ENCODE measurements around the gene BCL2L12.
"Not testable (repeated sequence)": the region's sequence is repeated elsewhere in the genome, so short reads cannot be mapped to it uniquely, and the experiment has no call there.

Gene BCL2L12

GRCh38 chr19:49665351-49666119, at the start of gene BCL2L12, which contains the start of gene IRF3:
BCL2L12 (plus strand) TSS chr19:49665933; CDS start chr19:49666693, 760 bp downstream.
IRF3 (minus strand) TSS chr19:49665857; CDS start chr19:49664838, 1,019 bp downstream.
- Histone ChIP-seq H3K4me3 (peak within 1 kb of the TSS; percentile 75), H3K4me1 (peaks cover 9% of the 10 kb centered on the region; the same call in 1 of the 2 replicates), H3K36me3 (replicated peaks) (peaks cover 41% of the 10 kb centered on the region), H3K9me3 (no peaks in the 10 kb centered on the region), H3K27me3 (ENCODE audit: low read depth) (no peaks in the 10 kb centered on the region)
- in situ Hi-C loops (cut with MboI; ENCODE audit: low sequenced_read_pairs), result no loop called here
- DNase-seq (ENCODE audit: low spot score in 2 of 2), result peak; percentile 94 to 99

- Histone ChIP-seq H3K9me3 (no peaks in the 10 kb centered on the region), H3K4me1 (no peaks in the 10 kb centered on the region), H3K27me3 (ENCODE audit: low read depth) (no peaks in the 10 kb centered on the region), H3K4me3 (no peak overlapping the region), H3K36me3 (replicated peaks) (peaks cover 49% of the 10 kb centered on the region)
- in situ Hi-C loops (cut with MboI; ENCODE audit: low sequenced_read_pairs), result no loop called here
- DNase-seq (ENCODE audit: low spot score in 2 of 2), result no peak
These were observed 49.2 kb upstream of the BCL2L12 start for GRCh38 chr19:49616532-49616931.

- DNase-seq (ENCODE audit: low spot score in 2 of 2), result no peak
- in situ Hi-C loops (cut with MboI; ENCODE audit: low sequenced_read_pairs), result no loop called here
- Histone ChIP-seq H3K4me1 (no peaks in the 10 kb centered on the region), H3K36me3 (replicated peaks) (peaks cover 53% of the 10 kb centered on the region), H3K9me3 (no peaks in the 10 kb centered on the region), H3K4me3 (no peak overlapping the region), H3K27me3 (ENCODE audit: low read depth) (no peaks in the 10 kb centered on the region)
These were observed 48.8 kb upstream of the BCL2L12 start for GRCh38 chr19:49616945-49617344.

- H3K9me3 ChIP-seq; in situ Hi-C loops (cut with MboI; ENCODE audit: low sequenced_read_pairs); H3K4me1 ChIP-seq; H3K27me3 ChIP-seq (ENCODE audit: low read depth); DNase-seq (ENCODE audit: low spot score in 2 of 2); H3K4me3 ChIP-seq: not testable (repeated sequence)
- H3K36me3 ChIP-seq (replicated peaks), result peaks cover 56% of the 10 kb centered on the region
These were observed 47.9 kb upstream of the BCL2L12 start for GRCh38 chr19:49617860-49618259.

GRCh38 chr19:49624967-49625910, 40.5 kb upstream of the BCL2L12 start:
- in situ Hi-C loops (cut with MboI; ENCODE audit: low sequenced_read_pairs), result no loop called here

GRCh38 chr19:49626226-49626625, 39.5 kb upstream of the BCL2L12 start:
- no peaks in the 10 kb centered on the region for H3K27me3 ChIP-seq (ENCODE audit: low read depth)
- H3K9me3 ChIP-seq, result no peaks in the 10 kb centered on the region
- H3K36me3 ChIP-seq (replicated peaks), result peaks cover 23% of the 10 kb centered on the region
- H3K4me1 ChIP-seq, result no peaks in the 10 kb centered on the region
- DNase-seq (ENCODE audit: low spot score in 2 of 2), result no peak
- no peak overlapping the region for H3K4me3 ChIP-seq
- in situ Hi-C loops (cut with MboI; ENCODE audit: low sequenced_read_pairs), result no loop called here

More at GRCh38 chr19:49624967-49625910, 40.5 kb upstream of the BCL2L12 start:
- DNase-seq (ENCODE audit: low spot score in 2 of 2), result no peak
- Histone ChIP-seq H3K4me3 (no peak overlapping the region), H3K36me3 (replicated peaks) (peaks cover 25% of the 10 kb centered on the region), H3K9me3 (no peaks in the 10 kb centered on the region), H3K4me1 (no peaks in the 10 kb centered on the region), H3K27me3 (ENCODE audit: low read depth) (no peaks in the 10 kb centered on the region)

GRCh38 chr19:49629659-49630058, 36.1 kb upstream of the BCL2L12 start:
- Histone ChIP-seq H3K36me3 (replicated peaks) (peaks cover 13% of the 10 kb centered on the region), H3K4me3 (no peak overlapping the region), H3K9me3 (no peaks in the 10 kb centered on the region), H3K4me1 (no peaks in the 10 kb centered on the region), H3K27me3 (ENCODE audit: low read depth) (no peaks in the 10 kb centered on the region)
- no peak for DNase-seq (ENCODE audit: low spot score in 2 of 2)
- in situ Hi-C loops (cut with MboI; ENCODE audit: low sequenced_read_pairs), result no loop called here

- Histone ChIP-seq H3K4me1 (no peaks in the 10 kb centered on the region), H3K27me3 (ENCODE audit: low read depth) (no peaks in the 10 kb centered on the region), H3K36me3 (replicated peaks) (peaks cover 9% of the 10 kb centered on the region), H3K4me3 (no peak overlapping the region), H3K9me3 (no peaks in the 10 kb centered on the region)
- no peak for DNase-seq (ENCODE audit: low spot score in 2 of 2)
- in situ Hi-C loops (cut with MboI; ENCODE audit: low sequenced_read_pairs), result no loop called here
These were observed 34.6 kb upstream of the BCL2L12 start for GRCh38 chr19:49631014-49631588.

GRCh38 chr19:49631610-49632192, 34.0 kb upstream of the BCL2L12 start:
- DNase-seq (ENCODE audit: low spot score in 2 of 2), result no peak
- Histone ChIP-seq H3K4me3 (no peak overlapping the region), H3K4me1 (no peaks in the 10 kb centered on the region), H3K9me3 (no peaks in the 10 kb centered on the region), H3K36me3 (replicated peaks) (peaks cover 9% of the 10 kb centered on the region), H3K27me3 (ENCODE audit: low read depth) (no peaks in the 10 kb centered on the region)
- in situ Hi-C loops (cut with MboI; ENCODE audit: low sequenced_read_pairs), result no loop called here

- in situ Hi-C loops (cut with MboI; ENCODE audit: low sequenced_read_pairs), result no loop called here
- no peaks in the 10 kb centered on the region for H3K27me3 ChIP-seq (ENCODE audit: low read depth)
- DNase-seq (ENCODE audit: low spot score in 2 of 2), result no peak
- H3K4me3 ChIP-seq, result no peak overlapping the region
- H3K4me1 ChIP-seq, result no peaks in the 10 kb centered on the region
- no peaks in the 10 kb centered on the region for H3K9me3 ChIP-seq
- peaks cover 3% of the 10 kb centered on the region; the same call in 1 of the 2 replicates for H3K36me3 ChIP-seq (replicated peaks)
These were observed 33.2 kb upstream of the BCL2L12 start for GRCh38 chr19:49632576-49632975.

GRCh38 chr19:49633273-49633672, 32.5 kb upstream of the BCL2L12 start:
- H3K36me3 ChIP-seq (replicated peaks); H3K4me3 ChIP-seq; H3K27me3 ChIP-seq (ENCODE audit: low read depth); H3K9me3 ChIP-seq; H3K4me1 ChIP-seq; in situ Hi-C loops (cut with MboI; ENCODE audit: low sequenced_read_pairs); DNase-seq (ENCODE audit: low spot score in 2 of 2): not testable (repeated sequence)

- Histone ChIP-seq H3K27me3 (ENCODE audit: low read depth) (no peaks in the 10 kb centered on the region), H3K9me3 (no peaks in the 10 kb centered on the region), H3K4me1 (peaks cover 8% of the 10 kb centered on the region), H3K36me3 (replicated peaks) (no peaks in the 10 kb centered on the region), H3K4me3 (no peak overlapping the region)
- in situ Hi-C loops (cut with MboI; ENCODE audit: low sequenced_read_pairs), result no loop called here
- DNase-seq (ENCODE audit: low spot score in 2 of 2), result no peak
These were observed 30.1 kb upstream of the BCL2L12 start for GRCh38 chr19:49635530-49636232.

Data from HAP-1 (cell line).